ENCODE results near the gene EYA4.

EYA4 gene

DNA sequence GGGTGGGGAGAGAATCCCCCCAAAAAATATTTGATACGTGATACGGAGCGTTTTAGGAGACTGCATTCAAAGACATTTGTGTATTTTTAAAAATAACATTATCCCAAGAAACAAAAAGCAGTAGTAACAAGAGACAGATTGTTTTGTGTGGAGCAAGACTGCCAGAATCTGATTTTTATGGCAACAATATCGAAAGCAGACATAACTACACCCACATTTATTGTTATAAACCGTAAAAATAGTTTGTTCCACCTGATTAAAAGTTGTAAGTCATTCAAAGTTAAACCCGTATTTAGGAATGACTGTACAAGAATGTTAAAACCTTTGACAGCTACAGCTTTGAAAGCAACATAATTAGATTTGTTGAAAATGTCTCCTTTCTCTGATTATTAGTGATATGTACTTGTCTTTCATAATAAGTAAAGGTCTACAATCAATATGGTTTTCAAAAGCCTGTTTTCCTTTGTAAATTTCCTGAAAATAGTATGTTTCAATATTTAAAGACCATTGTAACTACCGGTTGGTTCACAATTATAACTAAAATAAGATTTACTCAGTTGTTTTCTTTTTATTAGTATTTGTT, 2.7 kb downstream of the EYA4 start:
- DNase-seq, result no peak

DNA sequence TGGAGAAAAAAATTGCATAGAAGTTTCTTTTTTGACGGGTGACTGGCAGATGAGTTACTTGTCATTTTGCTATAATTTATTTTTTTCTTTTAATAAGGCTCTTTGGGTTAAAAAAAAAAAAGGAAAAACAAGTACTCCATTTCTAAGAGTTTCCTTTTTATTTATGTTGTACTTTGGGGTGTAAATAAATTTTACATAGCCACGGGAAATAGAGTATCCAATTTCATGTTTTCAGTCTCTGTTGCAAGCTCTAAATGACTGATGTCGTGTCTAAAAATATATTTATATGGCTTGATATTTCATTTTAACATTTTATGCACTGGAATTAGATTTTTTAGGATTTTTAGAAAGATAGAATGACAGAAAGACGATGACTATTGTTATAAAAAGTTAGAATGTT, 3.4 kb downstream of the EYA4 start:
- no peak for DNase-seq

DNA sequence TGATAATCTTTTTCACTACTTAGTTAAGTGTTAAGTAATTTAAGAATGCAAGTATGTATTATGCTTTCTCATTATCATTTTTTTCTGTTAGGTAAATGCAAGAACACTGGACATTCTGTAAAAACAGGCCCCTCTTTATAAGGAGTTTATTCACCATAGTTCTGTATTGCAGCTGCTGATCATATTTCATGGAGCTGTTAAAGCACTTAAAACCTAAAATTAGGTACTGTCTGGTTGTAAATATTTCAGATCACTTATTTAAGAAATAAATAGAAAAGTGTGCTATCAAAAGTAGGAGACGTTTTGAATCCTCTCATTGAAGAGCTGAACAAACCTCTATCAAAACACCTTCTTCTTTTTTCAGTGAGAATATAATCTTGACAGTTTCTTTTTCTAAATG, 3.9 kb downstream of the EYA4 start:
- DNase-seq, result no peak

DNA sequence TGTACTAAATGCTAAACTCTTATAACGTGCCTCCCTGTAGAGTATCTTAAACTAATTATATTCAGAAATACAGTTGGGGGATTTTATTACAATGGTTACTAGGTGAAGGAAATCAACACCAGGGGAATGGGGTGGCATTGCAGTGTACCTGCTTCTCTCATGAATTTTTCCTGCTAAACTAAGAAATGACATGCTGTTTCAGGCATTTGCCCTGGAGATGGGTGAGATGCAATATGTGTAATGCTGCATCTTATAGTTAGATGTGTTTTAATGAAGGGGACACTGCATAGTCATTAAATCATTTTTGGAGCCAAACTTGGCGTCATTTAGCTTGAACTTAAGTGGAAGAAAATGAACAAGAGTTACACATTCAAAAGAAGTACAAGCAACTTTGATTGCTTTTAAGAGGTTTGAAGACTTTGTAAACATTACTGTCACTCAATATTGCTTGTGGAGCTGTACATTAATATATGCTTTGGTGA, 4.3 kb downstream of the EYA4 start:
- no peak for DNase-seq

DNA sequence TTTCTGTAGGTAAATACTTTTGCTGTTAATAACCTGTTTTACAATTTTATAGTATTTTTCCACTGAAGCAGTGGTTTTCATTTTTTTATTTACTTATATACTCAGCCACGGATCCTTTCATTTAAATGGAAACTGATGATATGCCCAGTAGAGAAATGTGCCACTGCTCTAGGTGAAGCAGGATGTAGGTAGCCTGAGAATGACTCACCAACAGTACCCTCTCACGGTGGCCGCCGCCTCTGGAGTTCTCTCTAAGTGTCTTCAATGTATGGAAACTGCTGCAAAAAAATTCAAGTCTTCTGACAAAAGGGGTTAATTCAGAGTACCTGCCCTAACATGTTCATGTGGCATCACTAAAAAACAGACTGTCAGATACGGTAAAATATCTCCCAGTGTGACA, 6.4 kb downstream of the EYA4 start:
- DNase-seq, result no peak

DNA sequence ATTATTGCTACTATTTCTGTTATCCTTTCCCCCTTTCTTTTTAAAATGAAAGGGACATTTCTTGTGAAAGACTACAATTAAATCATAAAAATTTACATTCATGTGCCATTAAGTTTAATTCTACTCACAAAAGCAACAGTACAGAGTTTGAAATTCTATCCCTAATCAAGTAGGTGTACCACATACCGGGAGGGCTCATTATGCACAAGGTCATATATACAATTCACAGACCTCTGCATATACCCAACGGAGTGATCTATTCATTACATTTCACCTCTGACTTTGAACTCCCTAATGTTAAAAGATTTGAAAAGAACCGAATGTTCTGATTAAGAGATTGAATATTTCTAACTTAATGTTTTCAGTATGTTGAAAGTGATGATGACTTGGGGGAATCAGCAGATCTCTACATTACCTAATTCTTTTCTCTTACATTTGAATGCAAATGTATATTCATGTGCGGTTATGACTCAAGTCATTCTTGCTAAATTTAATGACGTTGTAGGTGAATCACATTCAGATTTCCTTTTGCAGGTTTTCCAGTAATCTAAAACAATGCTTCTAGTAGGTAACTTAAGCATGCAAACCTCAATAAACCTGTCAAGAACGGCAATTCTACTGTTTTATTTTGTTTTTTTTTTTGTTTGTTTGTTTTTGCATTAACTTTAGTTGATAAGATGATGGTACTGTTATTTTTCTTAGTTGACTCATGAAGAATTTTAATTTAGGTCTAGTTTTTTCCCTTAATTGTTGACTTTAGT, 7.3 kb downstream of the EYA4 start:
- no peak for DNase-seq

DNA sequence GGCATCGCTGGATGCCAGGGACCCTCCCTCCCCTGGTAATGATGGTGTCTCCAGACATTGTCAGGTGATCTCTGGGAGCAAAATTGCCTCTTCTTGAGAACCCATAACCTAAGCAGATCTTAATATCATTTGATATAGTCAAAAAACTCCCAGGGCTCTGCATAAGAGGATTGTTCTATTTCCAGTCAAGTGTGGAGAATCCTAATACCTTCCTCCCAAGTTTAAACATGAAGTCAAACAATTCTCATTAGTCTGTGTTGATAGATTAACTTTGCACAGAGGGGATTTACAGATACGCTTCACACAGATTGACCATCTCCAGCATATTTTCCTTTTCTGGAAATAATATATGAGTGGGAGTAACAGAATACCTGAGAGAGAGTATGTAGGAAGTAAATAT, 10.5 kb downstream of the EYA4 start:
- no peak for DNase-seq

DNA sequence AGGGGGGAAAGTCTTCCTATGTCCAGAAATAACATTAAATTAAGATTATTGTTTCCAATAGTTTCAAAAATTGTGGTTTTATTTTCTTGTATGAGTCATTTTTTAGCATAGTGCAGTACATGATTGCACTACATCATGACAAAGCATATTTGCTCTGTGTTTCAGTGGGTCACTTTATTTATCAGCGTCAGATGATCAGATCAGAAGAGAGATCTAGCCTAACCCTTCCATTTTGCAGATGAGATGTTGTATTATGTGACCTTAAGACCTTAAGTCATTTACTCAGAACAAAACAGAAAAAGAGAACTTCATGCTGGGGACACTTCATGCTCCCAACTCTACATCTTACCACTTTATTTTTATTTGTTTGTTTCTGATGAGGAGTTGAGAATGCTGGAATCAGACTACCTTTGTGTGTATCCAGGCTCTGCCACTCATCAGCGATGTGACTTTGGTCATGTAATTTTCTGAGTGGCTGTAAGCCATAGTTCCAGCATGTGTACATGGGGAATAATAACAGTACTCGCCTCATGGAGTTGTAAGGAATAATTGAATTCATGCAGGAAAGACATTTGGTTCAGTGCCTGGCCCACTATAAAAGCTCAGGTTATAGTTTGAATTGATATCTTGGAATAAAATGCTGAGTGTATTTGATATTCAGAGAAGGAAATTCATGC, 13.5 kb downstream of the EYA4 start:
- no peak for DNase-seq

DNA sequence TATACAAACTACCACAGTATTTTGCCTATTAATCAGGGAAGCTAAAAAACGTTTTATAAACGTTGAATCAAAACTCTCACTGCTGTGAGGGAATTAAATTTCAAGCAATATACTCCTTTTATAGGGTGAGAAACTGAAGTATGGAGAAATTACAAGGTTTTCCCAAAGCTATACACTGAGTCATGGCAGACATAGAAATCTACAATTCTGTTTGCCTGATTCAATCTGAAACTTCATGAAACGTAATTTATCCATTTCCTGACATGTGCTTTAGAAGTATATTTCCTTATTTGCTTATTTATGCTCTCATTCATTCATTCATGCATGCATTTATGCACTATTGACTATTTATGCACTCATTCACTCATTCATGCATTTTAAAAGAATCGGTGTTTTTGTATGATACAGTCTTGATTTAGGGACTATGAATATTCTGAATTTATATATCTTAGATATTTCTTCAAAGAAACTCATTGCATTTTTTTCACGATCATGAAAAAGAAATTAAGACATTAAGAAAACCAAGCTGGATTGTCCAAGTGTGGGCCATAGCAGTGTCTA, 16.5 kb downstream of the EYA4 start:
- no peak for DNase-seq

DNA sequence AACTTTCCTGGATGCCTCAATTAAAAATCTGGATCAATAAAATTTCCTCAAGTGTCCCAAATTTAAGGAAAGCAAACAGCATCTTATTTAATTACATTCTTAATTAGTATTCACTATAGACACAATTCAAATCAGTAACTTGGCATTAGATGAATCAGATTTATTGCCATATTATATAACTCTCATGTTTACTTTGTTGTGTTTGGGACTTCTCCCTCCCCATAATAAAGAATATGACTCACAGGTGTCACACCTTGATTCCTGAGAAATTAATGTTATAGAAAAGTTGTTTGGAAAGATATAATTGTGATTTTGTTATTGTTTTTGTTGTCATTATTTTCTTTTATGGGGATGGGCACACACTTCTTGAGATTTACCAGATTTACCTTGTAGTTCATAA, 18.4 kb downstream of the EYA4 start:
- no peak for DNase-seq

DNA sequence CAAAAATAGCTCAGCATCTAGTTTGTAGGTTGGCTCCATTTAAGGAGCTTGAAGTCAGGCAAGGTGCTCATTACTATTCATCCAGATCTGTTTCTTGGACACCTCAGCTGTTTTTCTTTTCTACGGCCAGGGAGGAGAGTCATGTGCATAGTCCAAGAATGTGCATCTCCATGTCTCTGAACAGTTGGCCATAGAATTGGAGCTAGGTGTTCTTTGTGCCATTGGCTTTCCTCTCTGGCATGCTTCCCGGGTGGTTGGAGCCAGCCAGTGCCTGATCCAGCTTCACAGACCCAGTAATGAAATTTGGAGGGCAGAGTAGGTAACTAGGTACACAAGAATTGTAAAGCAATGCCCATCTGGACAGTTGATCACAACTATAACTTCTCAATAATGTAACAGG, 21.6 kb downstream of the EYA4 start:
- DNase-seq, result no peak

DNA sequence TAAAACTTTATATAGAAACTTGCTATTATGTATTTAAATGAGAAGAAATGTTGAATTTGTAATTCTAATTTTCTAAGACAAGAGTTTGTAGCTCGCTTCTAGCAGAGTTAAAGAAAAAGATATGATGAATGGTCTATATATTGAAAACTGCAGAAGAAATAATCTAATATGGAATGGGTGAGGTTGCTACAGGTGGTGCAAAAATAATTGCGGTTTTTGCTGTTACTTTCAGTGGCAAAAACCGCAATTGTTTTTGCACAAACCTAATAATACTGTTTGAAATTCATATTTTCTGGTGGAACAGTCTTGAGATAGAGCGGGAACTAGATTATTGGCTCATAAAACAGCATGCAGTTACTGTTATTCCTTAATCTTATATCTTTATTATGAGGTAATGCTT, 23.9 kb downstream of the EYA4 start:
- no peak for DNase-seq

DNA sequence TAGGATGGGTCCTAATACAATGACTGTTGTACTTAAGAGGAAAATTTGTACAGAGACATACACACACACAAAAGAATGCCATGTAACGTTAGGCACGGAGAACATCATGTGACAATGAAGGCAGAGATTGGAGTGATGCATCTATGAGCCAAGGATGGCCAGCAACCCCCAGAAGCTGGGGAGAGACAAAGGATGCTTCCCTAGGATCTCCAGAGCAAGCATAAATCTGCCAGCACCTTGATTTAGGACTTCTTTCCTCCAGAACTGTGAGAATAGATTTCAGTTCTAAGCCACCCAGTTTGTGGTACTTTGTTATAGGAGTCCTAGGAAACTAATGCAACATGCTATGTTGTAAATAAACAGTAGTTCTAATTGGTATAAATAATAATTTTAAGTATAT, 25.0 kb downstream of the EYA4 start:
- DNase-seq, result no peak

DNA sequence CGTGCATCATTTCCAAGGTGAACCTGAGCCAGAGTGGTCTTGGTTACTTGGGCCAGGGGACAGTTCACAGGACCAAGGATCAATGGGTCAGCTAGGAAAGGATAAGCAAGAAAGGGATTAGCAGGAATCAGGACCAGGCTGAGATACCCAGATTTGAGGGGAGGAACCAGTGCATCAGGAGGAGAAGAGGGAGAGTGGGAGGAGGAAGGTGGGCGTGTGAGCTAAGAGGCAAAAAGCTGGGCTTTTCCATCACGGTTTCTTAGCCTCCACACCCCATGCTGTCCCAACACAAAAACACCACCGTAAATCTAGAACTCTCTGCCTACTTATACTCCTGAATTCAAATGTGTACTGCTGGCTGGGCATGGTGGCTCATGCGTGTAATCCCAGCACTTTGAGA, 27.5 kb downstream of the EYA4 start:
- no peak for DNase-seq

DNA sequence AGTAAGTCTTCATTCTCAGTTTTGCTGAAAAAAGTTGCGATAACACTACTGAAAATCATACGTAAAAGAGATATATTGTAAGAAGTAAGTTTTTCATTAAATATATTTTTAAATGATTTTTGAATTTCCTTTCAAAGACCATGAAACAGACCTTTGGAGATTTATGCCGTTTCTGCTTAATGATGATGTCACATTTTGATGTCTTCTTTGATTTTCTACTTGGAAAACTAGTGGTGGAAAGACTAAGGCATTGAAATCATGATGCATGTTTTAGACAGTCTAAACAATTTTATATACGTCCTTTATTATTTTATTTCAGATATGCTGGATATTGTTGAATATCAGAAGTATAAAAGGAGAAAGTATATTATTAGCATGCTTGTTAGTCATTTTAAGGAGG, 33.7 kb downstream of the EYA4 start:
- no peak for DNase-seq

DNA sequence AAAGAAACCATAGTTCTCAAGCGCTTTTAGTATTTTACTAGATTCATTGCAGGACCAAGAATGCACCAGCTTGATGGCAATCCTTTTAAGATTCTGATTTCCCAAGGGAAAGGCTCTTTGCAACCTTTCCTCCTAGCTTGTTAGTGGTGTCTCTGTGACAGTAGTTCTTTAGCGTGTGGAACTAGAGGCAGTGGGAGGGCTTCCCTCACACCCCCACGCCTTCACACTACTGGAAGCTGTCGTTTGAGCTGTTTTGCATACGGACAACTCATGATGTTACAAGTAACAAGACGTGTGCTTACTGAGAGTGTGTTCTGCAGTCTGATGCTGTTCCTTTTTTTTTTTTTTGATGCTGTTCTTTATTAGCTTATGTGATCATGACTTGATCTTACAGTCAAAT, 34.1 kb downstream of the EYA4 start:
- no peak for DNase-seq

DNA sequence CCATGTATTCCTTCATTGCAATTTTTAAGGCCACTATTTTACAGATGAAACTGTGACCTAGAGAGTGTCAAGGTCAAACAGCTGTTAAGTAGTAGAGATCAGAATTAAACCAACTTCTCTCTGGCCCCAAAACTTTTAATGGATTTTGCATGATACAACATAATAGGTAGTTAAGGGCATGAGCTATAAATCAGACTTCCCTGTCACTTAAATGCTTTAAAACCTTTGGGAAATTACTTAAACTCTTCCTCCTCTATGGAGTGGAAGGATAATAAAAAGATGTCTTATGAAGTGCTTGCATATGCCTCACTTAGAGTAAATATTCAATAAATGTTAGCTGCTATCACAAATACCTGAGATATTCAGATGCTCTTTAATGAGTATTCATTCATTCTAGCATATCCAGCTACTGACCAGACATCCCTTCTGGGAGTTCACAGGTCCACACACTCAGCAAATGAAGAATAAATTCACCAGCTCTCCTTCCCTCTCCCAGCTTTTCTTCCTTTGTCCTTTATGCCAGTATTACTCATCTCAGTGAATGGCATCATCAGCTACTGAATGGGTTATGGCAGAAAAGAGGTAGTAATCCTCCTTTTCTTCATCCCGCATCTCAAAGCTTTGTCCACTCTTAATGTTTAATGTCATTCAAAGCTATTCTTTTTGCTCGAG, 36.2 kb downstream of the EYA4 start:
- no peak for DNase-seq

DNA sequence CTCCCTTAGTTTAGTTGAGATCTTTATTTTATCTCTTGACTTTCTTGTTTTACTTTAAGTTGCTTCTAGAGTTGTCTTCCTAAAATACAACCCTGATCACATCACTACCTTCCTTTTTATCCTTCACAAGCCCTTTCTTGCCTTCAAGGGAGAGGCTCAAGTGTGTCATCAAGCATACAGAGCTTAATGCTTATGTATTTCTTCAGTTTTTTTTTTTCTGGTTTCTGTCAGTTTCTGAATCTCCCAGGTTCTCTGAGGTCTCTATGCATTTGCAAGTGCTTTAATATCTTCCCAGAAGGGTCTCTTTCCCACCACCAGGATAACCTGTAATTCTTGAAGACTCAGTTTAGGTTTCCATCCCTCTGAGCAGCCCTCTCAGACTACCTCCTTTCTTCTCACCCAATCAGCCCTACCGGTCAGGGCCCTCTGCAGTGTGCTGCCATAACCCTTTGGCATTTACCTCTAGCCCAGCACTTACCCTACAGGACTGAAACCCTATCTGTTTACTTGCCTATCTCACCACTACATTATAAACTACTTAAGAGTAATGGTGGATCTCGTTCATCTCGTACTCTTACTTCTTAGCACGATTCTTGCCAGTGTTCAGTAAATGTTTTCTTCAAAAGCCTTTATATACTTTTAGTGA, 36.9 kb downstream of the EYA4 start:
- DNase-seq, result no peak

DNA sequence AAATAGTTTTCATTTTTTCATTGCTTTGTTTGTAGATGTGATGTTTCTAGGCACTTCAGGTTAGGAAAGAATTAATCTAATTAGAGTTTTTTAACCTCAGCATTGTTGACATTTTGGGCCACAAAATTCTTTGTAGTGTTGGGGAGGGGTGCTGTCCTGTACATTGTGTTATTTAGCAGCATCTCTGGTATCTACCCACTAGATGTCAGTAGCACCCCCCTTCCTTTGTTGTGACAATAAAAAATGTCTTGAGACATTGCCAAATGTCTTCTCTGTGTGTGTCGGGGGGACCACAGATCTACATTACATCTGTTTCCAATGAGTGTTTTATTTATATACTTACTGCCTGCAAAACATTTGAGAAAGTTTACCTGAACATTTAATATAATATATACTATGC, 45.6 kb downstream of the EYA4 start:
- DNase-seq, result no peak

DNA sequence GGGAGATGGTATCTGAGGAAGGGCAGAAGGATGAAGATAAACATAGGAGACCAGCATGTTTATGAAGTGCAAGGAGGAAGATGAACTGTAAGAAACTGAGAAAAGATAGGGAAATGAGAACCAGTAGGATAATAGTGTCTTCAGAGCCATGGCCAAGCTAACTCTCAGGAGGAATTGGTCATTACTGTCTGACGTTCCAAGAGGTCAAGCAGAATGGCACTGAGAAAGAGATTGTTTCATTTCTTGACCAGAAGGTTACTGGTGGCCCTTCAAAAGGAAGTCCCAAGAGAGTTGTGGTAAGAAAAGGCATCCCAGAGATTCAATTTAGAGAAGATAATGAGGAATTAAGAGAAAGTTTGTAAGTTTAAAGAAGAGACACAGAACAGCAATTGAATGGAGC, 47.5 kb downstream of the EYA4 start:
- DNase-seq, result no peak

DNA sequence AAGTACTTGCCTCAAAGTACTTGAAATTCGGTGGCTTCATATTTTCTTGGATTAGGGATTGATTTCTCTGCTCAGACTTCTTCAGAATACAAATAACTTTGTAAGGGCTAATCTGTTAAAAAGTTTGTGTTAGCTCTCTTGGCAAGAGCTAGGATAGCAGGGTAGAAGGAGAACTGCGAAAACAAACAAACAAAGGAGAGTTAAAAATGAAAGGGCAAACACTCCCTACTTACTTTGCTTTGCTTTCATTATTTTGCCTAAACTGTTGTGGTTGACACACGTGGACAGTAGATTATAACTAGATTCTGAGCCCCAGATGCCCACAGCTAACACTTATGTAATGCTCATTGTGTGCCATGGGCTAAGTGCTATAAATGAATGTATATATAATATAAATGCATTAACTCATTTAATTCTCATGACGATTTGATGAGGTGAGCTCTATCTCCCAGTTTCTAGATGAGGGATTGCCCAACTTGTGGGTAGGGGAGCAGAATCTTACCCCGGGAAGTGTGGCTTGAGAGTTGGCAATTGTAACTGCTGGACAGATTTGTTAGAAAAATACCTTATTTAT, 48.7 kb downstream of the EYA4 start:
- DNase-seq, result no peak

DNA sequence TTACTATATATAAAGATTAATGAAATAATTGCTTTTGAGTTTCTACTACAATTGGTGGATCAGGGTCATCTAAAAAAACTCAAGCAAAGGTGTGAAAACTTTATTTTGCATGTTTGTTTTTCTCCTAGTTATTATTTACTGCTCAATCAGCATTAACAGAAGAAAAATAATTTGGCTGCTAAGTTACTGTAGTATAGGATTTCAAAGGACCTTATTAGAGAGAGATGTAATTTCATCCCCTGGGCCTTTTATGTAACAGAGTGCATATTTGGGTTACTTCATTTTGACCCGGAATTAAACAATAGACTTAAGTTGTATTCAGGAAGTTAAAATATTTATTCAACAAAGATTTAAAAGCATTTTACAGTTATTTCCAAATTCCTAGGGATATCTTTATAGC, 49.8 kb downstream of the EYA4 start:
- DNase-seq, result no peak

DNA sequence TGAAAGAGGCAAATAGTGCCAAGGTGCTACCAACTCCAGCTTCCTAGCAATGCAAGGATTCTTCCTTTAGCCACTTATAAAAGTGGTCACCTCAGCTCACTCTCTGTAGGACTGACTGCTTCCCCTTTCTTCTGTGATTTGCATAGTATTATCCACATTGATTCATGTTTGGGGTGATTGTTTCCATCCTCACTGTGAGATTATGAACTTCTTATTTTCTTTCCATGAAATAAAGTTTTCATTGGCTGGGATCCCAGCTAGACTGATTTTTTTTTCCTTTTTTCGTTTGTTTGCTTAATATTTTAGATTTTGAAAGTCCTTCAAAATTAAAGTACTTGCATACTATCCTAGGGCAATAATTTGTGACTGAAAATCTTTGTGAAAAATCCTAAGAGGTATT, 50.5 kb downstream of the EYA4 start:
- DNase-seq, result no peak
